SU-DHL-6 (cell line): ENCODE measurements around the gene PTPRN2.
"Not testable (repeated sequence)": the region's sequence is repeated elsewhere in the genome, so short reads cannot be mapped to it uniquely, and the experiment has no call there.

Experiments
- H2AFZ ChIP-seq: fragments of 200-600 bp; sonication (generic); 2 replicates; pipeline ENCODE4 v1.6.1; 2014; ENCODE audit warnings: low read depth, mild to moderate bottlenecking, moderate library complexity, mixed read lengths, antibody characterized with exemption, low read length; ENCODE audit not compliant: severe bottlenecking
- H3F3A ChIP-seq: fragments of 200-600 bp; shearing (Covaris generic); 2 replicates; pipeline ENCODE4 v1.6.0; 2016; ENCODE audit warnings: antibody characterized with exemption, mild to moderate bottlenecking; ENCODE audit not compliant: insufficient read depth
- H3K27ac ChIP-seq: fragments of 200-600 bp; sonication (generic); 2 replicates; pipeline ENCODE4 v1.5.1; 2016; ENCODE audit warnings: low read depth, mild to moderate bottlenecking, low read length, moderate library complexity, mixed read lengths
- H3K27me3 ChIP-seq: fragments of 200-600 bp; sonication (generic), shearing (Covaris generic); 2 replicates; pipeline ENCODE4 v1.6.0; 2014; ENCODE audit warnings: mild to moderate bottlenecking, low read length
- H3K36me3 ChIP-seq: fragments of 200-600 bp; sonication (generic); 2 replicates; pipeline ENCODE4 v1.6.1; 2014; ENCODE audit warnings: mild to moderate bottlenecking, low read length, mixed read lengths
- H3K4me2 ChIP-seq: fragments of 300-600, 200-600 bp; shearing (Covaris generic), sonication (generic); 2 replicates; pipeline ENCODE4 v1.6.0; 2014; ENCODE audit warnings: low read length, low read depth, mild to moderate bottlenecking; ENCODE audit not compliant: poor library complexity, severe bottlenecking
- H3K4me3 ChIP-seq: fragments of 200-600 bp; sonication (generic); 2 replicates; pipeline ENCODE4 v1.5.1; 2014; ENCODE audit warnings: antibody characterized with exemption, low read length, mild to moderate bottlenecking, mixed read lengths; ENCODE audit not compliant: insufficient read depth, poor library complexity, severe bottlenecking
- H3K79me2 ChIP-seq: fragments of 200-600 bp; sonication (generic); 2 replicates; pipeline ENCODE4 v1.6.1; 2014; ENCODE audit warnings: mild to moderate bottlenecking, low read length, moderate library complexity; ENCODE audit not compliant: insufficient read depth
- H3K9ac ChIP-seq: fragments of 200-600 bp; sonication (generic); 2 replicates; pipeline ENCODE4 v1.7.0; 2014; ENCODE audit warnings: mild to moderate bottlenecking, low read length
- H3K9me2 ChIP-seq: fragments of 200-600 bp; sonication (generic); replicated peaks from 2 replicates; pipeline ENCODE4 v1.6.1; 2014; ENCODE audit warnings: low read length; ENCODE audit not compliant: insufficient read depth
- H3K9me3 ChIP-seq: fragments of 200-600 bp; sonication (generic); 2 replicates; pipeline ENCODE4 v1.6.1; 2014; ENCODE audit warnings: low read length, mixed read lengths; ENCODE audit not compliant: insufficient read depth
- H4K20me1 ChIP-seq: fragments of 200-600 bp; sonication (generic); 2 replicates; pipeline ENCODE4 v1.6.1; 2014; ENCODE audit warnings: low read depth, mild to moderate bottlenecking, antibody characterized with exemption, low read length, moderate library complexity, mixed read lengths
- EZH2phosphoT487 ChIP-seq: fragments of 200-600 bp; sonication (generic), shearing (Covaris generic); conservative IDR thresholded peaks from 2 replicates; pipeline ENCODE4 v1.6.1; 2018; ENCODE audit warnings: mild to moderate bottlenecking, antibody characterized with exemption, low read length, moderate library complexity, mixed read lengths
- TF ChIP-seq, protein P1 (sequence below): fragments of 200-600 bp; sonication (generic); IDR thresholded peaks from one replicate; pipeline ENCODE4 v1.5.1; 2017; ENCODE audit warnings: antibody characterized with exemption, mild to moderate bottlenecking, low read length, moderate library complexity; ENCODE audit not compliant: insufficient read depth, poor library complexity, severe bottlenecking

The PTPRN2 gene

DNA sequence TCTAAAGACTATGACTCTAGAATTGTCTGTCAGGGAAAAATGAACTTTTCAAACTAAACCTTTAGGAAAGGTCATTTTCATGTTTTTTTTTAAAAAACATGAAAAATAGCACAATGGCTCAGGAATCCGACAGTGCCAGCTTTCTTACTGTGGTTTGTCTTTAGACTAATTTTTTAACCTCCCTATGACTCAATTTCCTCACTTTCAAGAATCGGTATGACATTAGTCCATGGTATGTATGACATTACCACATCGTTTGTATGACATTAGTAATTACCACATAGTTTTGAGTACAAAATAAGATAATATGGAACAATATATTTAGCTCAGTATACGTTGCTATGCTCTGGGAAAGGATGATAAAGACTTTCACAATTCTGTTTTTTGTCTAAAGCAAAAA, 383.2 kb downstream of the PTPRN2 start:
- H3K9me3 ChIP-seq = no peaks in the 10 kb centered on the region
- H3K79me2 ChIP-seq = no peaks in the 10 kb centered on the region
- H3K9me2 ChIP-seq = no peaks in the 10 kb centered on the region
- H3K4me2 ChIP-seq = no peak overlapping the region
- no peaks in the 10 kb centered on the region for H3F3A ChIP-seq
- no peaks in the 10 kb centered on the region for H3K36me3 ChIP-seq
- H3K9ac ChIP-seq = no peak overlapping the region
- H4K20me1 ChIP-seq = no peaks in the 10 kb centered on the region
- TF ChIP-seq, protein P1, sequence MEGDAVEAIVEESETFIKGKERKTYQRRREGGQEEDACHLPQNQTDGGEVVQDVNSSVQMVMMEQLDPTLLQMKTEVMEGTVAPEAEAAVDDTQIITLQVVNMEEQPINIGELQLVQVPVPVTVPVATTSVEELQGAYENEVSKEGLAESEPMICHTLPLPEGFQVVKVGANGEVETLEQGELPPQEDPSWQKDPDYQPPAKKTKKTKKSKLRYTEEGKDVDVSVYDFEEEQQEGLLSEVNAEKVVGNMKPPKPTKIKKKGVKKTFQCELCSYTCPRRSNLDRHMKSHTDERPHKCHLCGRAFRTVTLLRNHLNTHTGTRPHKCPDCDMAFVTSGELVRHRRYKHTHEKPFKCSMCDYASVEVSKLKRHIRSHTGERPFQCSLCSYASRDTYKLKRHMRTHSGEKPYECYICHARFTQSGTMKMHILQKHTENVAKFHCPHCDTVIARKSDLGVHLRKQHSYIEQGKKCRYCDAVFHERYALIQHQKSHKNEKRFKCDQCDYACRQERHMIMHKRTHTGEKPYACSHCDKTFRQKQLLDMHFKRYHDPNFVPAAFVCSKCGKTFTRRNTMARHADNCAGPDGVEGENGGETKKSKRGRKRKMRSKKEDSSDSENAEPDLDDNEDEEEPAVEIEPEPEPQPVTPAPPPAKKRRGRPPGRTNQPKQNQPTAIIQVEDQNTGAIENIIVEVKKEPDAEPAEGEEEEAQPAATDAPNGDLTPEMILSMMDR = no peak
- no peak for TF ChIP-seq EZH2phosphoT487
- no peaks in the 10 kb centered on the region for H3K27me3 ChIP-seq
- no peak overlapping the region for H2AFZ ChIP-seq
- no peak overlapping the region for H3K4me3 ChIP-seq
- no peak overlapping the region for H3K27ac ChIP-seq

DNA sequence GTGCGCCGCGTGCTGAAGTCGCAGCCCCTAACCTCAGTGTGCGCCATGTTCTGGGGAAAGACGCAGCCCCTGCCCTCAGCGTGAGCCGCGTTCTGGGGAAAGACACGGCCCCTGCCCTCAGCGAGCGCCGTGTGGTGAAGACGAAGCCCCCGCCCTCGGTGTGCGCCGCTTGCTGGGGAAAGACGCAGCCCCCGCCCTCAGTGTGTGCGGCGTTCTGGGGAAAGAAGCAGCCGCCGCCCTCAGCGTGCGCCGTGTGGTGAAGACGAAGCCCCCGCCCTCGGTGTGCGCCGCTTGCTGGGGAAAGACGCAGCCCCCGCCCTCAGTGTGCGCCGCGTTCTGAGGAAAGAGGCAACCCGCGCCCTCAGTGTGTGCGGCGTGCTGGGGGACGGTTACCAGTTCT, 383.7 kb downstream of the PTPRN2 start:
- not testable (repeated sequence) for H3K4me2 ChIP-seq, H3K27ac ChIP-seq, H2AFZ ChIP-seq, H3K27me3 ChIP-seq, H3K36me3 ChIP-seq, H3K4me3 ChIP-seq, H3K9me2 ChIP-seq, H3K79me2 ChIP-seq, H4K20me1 ChIP-seq, H3K9ac ChIP-seq, H3F3A ChIP-seq, H3K9me3 ChIP-seq

DNA sequence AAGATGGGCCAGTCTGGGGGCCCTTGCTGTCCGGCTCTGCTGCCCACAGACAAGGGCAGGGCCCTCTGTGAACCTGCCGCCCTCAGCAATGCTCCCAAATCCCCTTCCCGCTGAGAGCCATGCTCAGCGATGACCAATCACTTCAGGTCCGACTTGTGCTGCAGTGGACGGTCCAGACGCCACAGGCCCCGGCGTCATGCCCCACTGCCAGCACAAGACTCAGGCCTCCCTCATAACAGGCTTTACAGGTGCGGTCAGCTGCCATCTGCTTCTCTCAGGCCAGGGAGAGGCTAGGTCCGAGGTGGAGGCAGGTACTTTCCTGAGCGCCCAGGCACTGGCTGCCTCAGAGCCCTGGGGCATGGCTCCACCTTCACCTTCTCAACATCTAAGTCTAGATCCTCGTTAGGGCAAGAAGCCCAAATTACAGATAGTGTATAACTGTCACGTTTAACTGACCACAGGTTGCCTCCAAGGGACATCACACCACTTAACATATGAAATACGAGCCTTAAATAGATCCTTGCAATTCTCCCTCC, 393.2 kb downstream of the PTPRN2 start:
- Histone ChIP-seq H3K9me2 (no peaks in the 10 kb centered on the region), H3K36me3 (no peaks in the 10 kb centered on the region), H3K79me2 (no peaks in the 10 kb centered on the region), H3K27ac (no peak overlapping the region), H3K4me3 (no peak overlapping the region), H3K9me3 (no peaks in the 10 kb centered on the region), H3F3A (no peaks in the 10 kb centered on the region), H3K27me3 (no peaks in the 10 kb centered on the region), H2AFZ (no peak overlapping the region), H3K9ac (no peak overlapping the region), H3K4me2 (no peak overlapping the region), H4K20me1 (no peaks in the 10 kb centered on the region)
- TF ChIP-seq EZH2phosphoT487 = no peak
- TF ChIP-seq, protein P1 = no peak

DNA sequence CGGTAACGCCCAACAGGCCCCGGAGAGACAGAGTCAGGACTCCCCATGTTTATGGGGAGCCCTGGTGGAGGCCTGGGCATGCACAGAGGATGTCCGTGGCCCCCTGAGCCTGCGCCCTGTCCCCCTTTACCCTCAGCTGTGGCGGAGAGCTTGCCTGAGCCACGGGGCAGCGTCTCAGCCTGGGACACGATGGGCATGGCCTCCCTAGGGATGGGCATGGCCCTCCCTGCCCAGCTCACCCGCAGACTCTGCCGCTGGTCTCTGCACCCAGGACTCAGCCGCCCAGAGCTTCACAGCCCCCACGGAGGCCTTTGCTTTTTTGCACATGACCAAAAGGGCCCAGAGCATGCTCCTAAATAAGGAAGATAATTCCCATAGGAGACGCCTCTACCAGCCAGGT, 394.2 kb downstream of the PTPRN2 start:
- Histone ChIP-seq H4K20me1 (no peaks in the 10 kb centered on the region), H3K36me3 (no peaks in the 10 kb centered on the region), H3K27ac (no peak overlapping the region), H3K79me2 (no peaks in the 10 kb centered on the region), H3F3A (no peaks in the 10 kb centered on the region), H3K4me2 (no peak overlapping the region), H3K9me2 (no peaks in the 10 kb centered on the region), H3K27me3 (no peaks in the 10 kb centered on the region), H3K4me3 (no peak overlapping the region), H3K9me3 (no peaks in the 10 kb centered on the region), H2AFZ (no peak overlapping the region), H3K9ac (no peak overlapping the region)
- TF ChIP-seq, protein P1 = no peak
- TF ChIP-seq EZH2phosphoT487 = no peak
